ENCODE data around the gene DNAJC30.

- no peak for TF ChIP-seq CTCF (IDR thresholded peaks at IDR 0.05; ENCODE audit: low read depth, low read length, poor library complexity, severe bottlenecking)
- TF ChIP-seq EZH2phosphoT487 (IDR thresholded peaks at IDR 0.05; ENCODE audit: borderline replicate concordance, low read length): no peak
These were observed 44.3 kb downstream of the DNAJC30 start for GRCh38 chr7:73638911-73639310.

Data from DOHH2 (cell line).